ENCODE measurements around the gene ZNF423.

The ZNF423 gene

GRCh38 chr16:49663081-49664065, 192.5 kb downstream of the ZNF423 start:
- DNase-seq (ENCODE audit: low spot score) = no peak

- DNase-seq (ENCODE audit: low spot score) = no peak
Measured at GRCh38 chr16:49662569-49662968, 193.3 kb downstream of the ZNF423 start.

- no peak for DNase-seq (ENCODE audit: low spot score)
Measured at GRCh38 chr16:49661465-49662187, 194.3 kb downstream of the ZNF423 start.

GRCh38 chr16:49660626-49661025, 195.3 kb downstream of the ZNF423 start:
- no peak for DNase-seq (ENCODE audit: low spot score)

GRCh38 chr16:49659356-49659755, 196.6 kb downstream of the ZNF423 start:
- DNase-seq (ENCODE audit: low spot score) = no peak

- DNase-seq (ENCODE audit: low spot score) = no peak
Measured at GRCh38 chr16:49658531-49658930, 197.4 kb downstream of the ZNF423 start.

GRCh38 chr16:49657736-49658465, 198.0 kb downstream of the ZNF423 start:
- no peak for DNase-seq (ENCODE audit: low spot score)

- DNase-seq (ENCODE audit: low spot score) = no peak
Measured at GRCh38 chr16:49654425-49654824, 201.5 kb downstream of the ZNF423 start.

GRCh38 chr16:49653577-49653976, 202.3 kb downstream of the ZNF423 start:
- DNase-seq (ENCODE audit: low spot score) = no peak

- no peak for DNase-seq (ENCODE audit: low spot score)
Measured at GRCh38 chr16:49653173-49653570, 202.7 kb downstream of the ZNF423 start.

- DNase-seq (ENCODE audit: low spot score) = no peak
Measured at GRCh38 chr16:49652456-49653172, 203.3 kb downstream of the ZNF423 start.

GRCh38 chr16:49651996-49652395, 203.9 kb downstream of the ZNF423 start:
- no peak for DNase-seq (ENCODE audit: low spot score)

- DNase-seq (ENCODE audit: low spot score) = no peak
Measured at GRCh38 chr16:49651226-49651625, 204.7 kb downstream of the ZNF423 start.

GRCh38 chr16:49650603-49651002, 205.3 kb downstream of the ZNF423 start:
- DNase-seq (ENCODE audit: low spot score) = no peak

GRCh38 chr16:49649013-49649765, 206.7 kb downstream of the ZNF423 start:
- no peak for DNase-seq (ENCODE audit: low spot score)

GRCh38 chr16:49647673-49648072, 208.2 kb downstream of the ZNF423 start:
- no peak for DNase-seq (ENCODE audit: low spot score)

GRCh38 chr16:49645263-49645662, 210.6 kb downstream of the ZNF423 start:
- DNase-seq (ENCODE audit: low spot score) = no peak

GRCh38 chr16:49644145-49644463, 211.8 kb downstream of the ZNF423 start:
- DNase-seq (ENCODE audit: low spot score) = no peak

GRCh38 chr16:49643429-49644144, 212.3 kb downstream of the ZNF423 start:
- no peak for DNase-seq (ENCODE audit: low spot score)

GRCh38 chr16:49641250-49641649, 214.7 kb downstream of the ZNF423 start:
- DNase-seq (ENCODE audit: low spot score) = no peak

All from HuH-7 (cell line).